Kidney tubule cell (primary cell): Measurements from ENCODE around the gene LCN2.

ENCODE experiments used
- DNase-seq: peaks from one replicate; pipeline ENCODE4 v3.0.0-alpha.2; 2018; ENCODE audit warnings: low spot score

LCN2 gene

DNA sequence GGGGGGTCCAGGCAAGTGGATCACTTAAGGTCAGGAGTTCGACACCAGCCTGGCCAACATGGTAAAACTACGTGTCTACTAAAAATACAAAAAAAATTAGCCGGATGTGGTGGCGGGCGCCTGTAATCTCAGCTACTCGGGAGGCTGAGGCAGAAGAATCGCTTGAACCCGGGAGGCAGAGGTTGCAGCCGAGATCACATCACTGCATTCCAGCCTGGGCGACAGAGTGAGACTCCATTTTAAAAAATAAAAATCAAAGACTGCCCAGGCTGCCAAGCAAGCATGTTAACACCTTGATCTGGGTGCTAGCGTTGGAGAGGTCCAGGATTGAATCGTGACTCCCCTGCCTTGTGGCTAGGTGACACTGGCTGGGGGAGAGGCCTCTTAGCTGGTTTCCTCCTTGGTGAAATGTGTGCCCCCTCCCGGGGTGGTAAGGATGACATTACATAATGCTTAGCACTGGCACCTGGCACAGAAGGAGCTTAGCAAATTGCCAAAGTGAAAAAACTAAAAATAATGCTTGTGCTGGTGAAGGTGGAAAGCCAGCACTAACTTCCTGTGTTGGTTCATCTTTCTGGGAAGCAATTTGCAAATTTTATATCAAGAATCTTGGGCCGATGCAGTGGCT lies 44.3 kb downstream of the LCN2 start:
- DNase-seq = no peak

DNA sequence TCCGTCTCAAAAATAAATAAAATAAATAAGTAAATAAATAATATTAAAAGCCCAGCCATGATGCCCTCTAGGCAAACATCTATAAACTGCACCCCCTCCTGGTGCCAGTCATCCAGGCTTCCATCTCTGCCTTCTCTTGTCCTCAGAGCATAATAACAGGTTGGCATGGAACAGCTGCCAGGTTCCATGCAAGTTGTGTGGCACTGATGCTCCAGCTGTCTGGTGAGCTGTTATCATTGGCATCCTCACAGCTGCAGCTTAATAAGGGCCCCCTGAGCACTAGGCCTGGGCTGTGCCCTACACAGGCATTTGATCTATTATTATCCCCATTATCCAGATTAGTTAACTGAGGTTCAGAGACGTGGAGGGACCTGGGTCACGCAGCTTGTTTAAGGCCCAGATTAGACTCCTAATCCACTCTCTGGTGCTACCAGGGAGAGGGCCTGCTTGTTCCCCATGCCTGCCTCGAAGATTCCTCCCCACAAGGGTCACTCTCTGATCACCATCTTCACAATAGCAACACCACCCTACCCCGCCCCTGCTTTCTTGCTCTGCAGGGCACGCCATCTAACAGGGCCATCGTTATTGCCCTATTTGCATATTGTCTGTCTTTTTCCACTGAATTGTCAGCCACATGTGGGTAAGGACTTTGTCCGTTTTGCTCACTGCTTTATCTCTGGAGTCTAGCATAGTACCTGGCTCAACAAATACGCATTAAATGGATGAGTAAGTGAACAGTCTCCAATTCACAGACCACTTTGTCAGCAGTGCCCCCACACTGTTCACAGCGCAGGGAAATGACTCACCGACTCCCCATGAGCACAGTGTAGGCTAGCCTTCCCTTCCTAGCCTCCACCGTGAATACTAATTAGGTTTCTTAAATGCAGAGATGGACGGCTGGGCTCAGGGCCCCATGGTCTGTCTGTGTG lies 52.5 kb downstream of the LCN2 start:
- no peak for DNase-seq

DNA sequence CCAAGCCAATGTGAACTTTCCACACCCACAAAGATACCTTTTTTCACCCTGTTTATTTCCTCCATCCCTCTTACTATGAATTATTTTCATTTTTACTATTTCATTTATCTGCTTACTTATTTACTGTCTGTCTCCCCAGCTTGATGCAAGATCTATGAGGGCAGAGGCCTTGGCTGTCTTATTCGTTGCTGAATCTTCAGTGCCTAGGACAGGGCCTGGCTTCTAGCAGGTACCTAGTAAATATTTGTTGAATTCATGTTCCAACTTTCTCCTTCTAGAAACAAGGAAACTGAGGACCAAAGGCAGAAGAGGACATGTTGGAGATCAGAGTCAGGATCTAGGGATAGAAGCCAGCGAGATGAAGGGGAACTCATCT lies 53.4 kb downstream of the LCN2 start:
- no peak for DNase-seq
